Mesendoderm (in vitro differentiated cells): ENCODE measurements around the gene DPRX. TPM values are rescaled to one million over a fixed set of nuclear protein-coding genes. Genes with fewer than 3 reads are reported as not detected.
A peak's percentile ranks its signal among the peaks of the same experiment; 100 is the strongest.

ENCODE experiments used
- DNase-seq: peaks from one replicate; pipeline ENCODE4 v3.0.0; 2013
- H2AK5ac ChIP-seq: 2 replicates; pipeline ENCODE4 v1.6.1; 2013; ENCODE audit warnings: low read length, inconsistent platforms
- H2BK120ac ChIP-seq: 2 replicates; pipeline ENCODE4 v1.6.1; 2013; ENCODE audit warnings: low read depth, mild to moderate bottlenecking, low read length, moderate library complexity, mixed read lengths
- H2BK15ac ChIP-seq: replicated peaks from 2 replicates; pipeline ENCODE4 v1.6.1; 2013; ENCODE audit warnings: low read depth, mild to moderate bottlenecking, moderate library complexity
- H2BK5ac ChIP-seq: 2 replicates; pipeline ENCODE4 v1.6.1; 2013; ENCODE audit warnings: low read length, inconsistent platforms
- H3K18ac ChIP-seq: 2 replicates; pipeline ENCODE4 v1.6.1; 2013; ENCODE audit warnings: mild to moderate bottlenecking, low read length, mixed read lengths
- H3K23ac ChIP-seq: one replicate; pipeline ENCODE4 v1.6.1; 2013; ENCODE audit warnings: low read length
- H3K27ac ChIP-seq: 2 replicates; pipeline ENCODE4 v1.5.1; 2013; ENCODE audit warnings: low read depth, mild to moderate bottlenecking, inconsistent platforms, low read length, moderate library complexity
- H3K27me3 ChIP-seq: 2 replicates; pipeline ENCODE4 v1.6.1; 2013; ENCODE audit warnings: low read length, control low read depth, mild to moderate bottlenecking, inconsistent platforms; ENCODE audit not compliant: insufficient read depth, poor library complexity
- H3K36me3 ChIP-seq: 2 replicates; pipeline ENCODE4 v1.6.1; 2013; ENCODE audit warnings: low read length, inconsistent platforms; ENCODE audit not compliant: control insufficient read depth, insufficient read depth
- H3K4ac ChIP-seq: one replicate; pipeline ENCODE4 v1.6.1; 2013; ENCODE audit warnings: low read depth, mild to moderate bottlenecking, low read length, moderate library complexity
- H3K4me1 ChIP-seq: 2 replicates; pipeline ENCODE4 v1.6.1; 2013; ENCODE audit warnings: low read depth, low read length, inconsistent platforms; ENCODE audit not compliant: control insufficient read depth
- H3K4me2 ChIP-seq: 2 replicates; pipeline ENCODE4 v1.6.1; 2013; ENCODE audit warnings: low read length
- H3K4me3 ChIP-seq: 2 replicates; pipeline ENCODE4 v1.5.1; 2013; ENCODE audit warnings: mild to moderate bottlenecking, low read length
- H3K56ac ChIP-seq: one replicate; pipeline ENCODE4 v1.6.1; 2013; ENCODE audit warnings: low read length
- H3K79me1 ChIP-seq: 2 replicates; pipeline ENCODE4 v1.6.1; 2013; ENCODE audit warnings: low read length, inconsistent platforms
- H3K79me2 ChIP-seq: 2 replicates; pipeline ENCODE4 v1.6.1; 2013; ENCODE audit warnings: mild to moderate bottlenecking, low read length; ENCODE audit not compliant: control insufficient read depth, insufficient read depth
- H3K9ac ChIP-seq: 2 replicates; pipeline ENCODE4 v1.6.1; 2013; ENCODE audit warnings: low read length, inconsistent platforms
- H4K5ac ChIP-seq: one replicate; pipeline ENCODE4 v1.6.1; 2013; ENCODE audit warnings: low read length
- H4K8ac ChIP-seq: one replicate; pipeline ENCODE4 v1.6.1; 2013; ENCODE audit warnings: low read depth, mild to moderate bottlenecking, control low read depth, low read length, moderate library complexity
- WGBS: extraction: QIAGEN DNeasy Blood & Tissue Kit; methylation state at CpG from one replicate; pipeline ENCODE4 v1.1.7; 2013; ENCODE audit warnings: low lambda C conversion rate, missing lambda C conversion rate; ENCODE audit not compliant: insufficient coverage; ENCODE audit errors: extremely low coverage; 5-methylcytosine and 5-hydroxymethylcytosine counted together
- polyA plus RNA-seq, 2 experiments: library from polyadenylated mRNA; stranded (reverse); fragments of 200-250 nt; gene quantifications; one replicate each; pipeline ENCODE4 v1.2.3, GENCODE V29; 2013

Gene DPRX, protein sequence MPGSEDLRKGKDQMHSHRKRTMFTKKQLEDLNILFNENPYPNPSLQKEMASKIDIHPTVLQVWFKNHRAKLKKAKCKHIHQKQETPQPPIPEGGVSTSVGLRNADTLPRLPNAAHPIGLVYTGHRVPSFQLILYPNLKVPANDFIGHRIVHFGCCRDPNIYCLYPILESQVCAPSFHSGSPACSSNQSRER
- polyA plus RNA-seq (2013, experiment 1 of 2): not detected
- 0.13 TPM for polyA plus RNA-seq (2013, experiment 2 of 2)

DNA sequence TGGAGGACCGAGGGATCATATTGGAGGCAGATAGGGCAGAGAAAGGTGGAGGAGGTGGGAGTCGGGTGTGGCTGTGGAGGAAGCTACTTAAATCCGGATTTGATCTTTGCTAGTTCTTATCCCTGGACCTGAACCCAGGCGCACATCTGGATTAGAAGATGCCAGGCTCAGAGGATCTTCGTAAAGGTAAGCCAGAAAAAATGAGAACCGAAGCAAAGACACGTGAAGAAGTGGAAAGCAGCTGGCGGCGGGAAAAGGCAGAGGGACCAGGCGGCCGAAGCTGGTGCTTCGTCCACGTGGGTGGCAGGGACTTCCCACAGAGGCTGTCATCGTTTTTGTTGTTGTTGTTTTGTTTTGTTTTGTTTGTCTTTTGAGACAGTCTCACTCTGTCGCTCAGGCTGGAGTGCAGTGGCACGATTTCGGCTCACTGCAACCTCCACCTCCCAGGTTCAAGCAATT lies at the start of gene DPRX:
Gene DPRX (plus strand): TSS at position 51 of the 459 bp plus-strand sequence. CDS start 108 bp downstream, at position 159.
- H3K4me3 ChIP-seq: no peak within 1 kb of the TSS
- H3K27ac ChIP-seq: no peak within 1 kb of the TSS
- H3K27me3 ChIP-seq: no peaks in the 10 kb centered on the region
- no CpG with 5 or more reads among the region's 17 CpGs for WGBS
- H3K23ac ChIP-seq: no peak within 1 kb of the TSS
- no peak within 1 kb of the TSS for H2BK120ac ChIP-seq
- no peaks in the 10 kb centered on the region for H3K36me3 ChIP-seq
- no peak within 1 kb of the TSS for H4K5ac ChIP-seq
- no peak within 1 kb of the TSS for H4K8ac ChIP-seq
- H3K56ac ChIP-seq: no peak within 1 kb of the TSS
- H2BK5ac ChIP-seq: no peak within 1 kb of the TSS
- no peak within 1 kb of the TSS for H3K4ac ChIP-seq
- no peaks in the 10 kb centered on the region for H3K4me1 ChIP-seq
- H2AK5ac ChIP-seq: no peak within 1 kb of the TSS
- no peaks in the 10 kb centered on the region for H3K79me2 ChIP-seq
- no peak within 1 kb of the TSS for H3K18ac ChIP-seq
- no peak for DNase-seq
- no peaks in the 10 kb centered on the region for H3K79me1 ChIP-seq
- no peak within 1 kb of the TSS for H3K9ac ChIP-seq
- no peak within 1 kb of the TSS for H3K4me2 ChIP-seq
- H2BK15ac ChIP-seq: no peak within 1 kb of the TSS

DNA sequence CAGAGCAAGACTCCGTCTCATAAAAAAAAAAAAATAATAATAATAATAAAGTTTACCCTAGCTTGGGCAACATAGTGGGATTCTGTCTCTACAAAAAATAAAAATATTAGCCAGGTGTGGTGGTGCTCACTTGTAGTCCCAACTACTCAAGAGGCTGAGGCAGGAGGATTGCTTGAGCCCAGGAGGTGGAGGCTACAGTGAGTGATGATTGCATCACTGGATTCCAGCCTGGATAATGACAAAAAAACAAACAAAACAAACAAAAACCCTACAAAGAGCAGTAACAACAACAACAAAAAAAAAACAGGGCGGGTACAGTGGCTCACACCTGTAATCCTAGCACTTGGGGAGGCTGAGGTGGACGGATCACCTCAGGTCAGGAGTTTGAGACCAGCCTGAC lies 48.6 kb upstream of the DPRX start:
- no peak for DNase-seq
- Histone ChIP-seq H2AK5ac (no peak overlapping the region), H3K27ac (no peak overlapping the region), H2BK15ac (no peak overlapping the region), H3K27me3 (no peaks in the 10 kb centered on the region), H3K56ac (no peak overlapping the region), H3K4me1 (peaks cover 2% of the 10 kb centered on the region), H3K4me3 (no peak overlapping the region), H3K4ac (no peak overlapping the region), H3K79me2 (no peaks in the 10 kb centered on the region), H4K5ac (no peak overlapping the region), H2BK120ac (no peak overlapping the region), H3K18ac (no peak overlapping the region), H4K8ac (no peak overlapping the region), H3K36me3 (peaks cover 1% of the 10 kb centered on the region), H3K23ac (no peak overlapping the region), H3K9ac (no peak overlapping the region), H3K4me2 (no peak overlapping the region), H3K79me1 (no peaks in the 10 kb centered on the region), H2BK5ac (no peak overlapping the region)
- no CpG with 5 or more reads among the region's 3 CpGs for whole genome bisulfite sequencing

DNA sequence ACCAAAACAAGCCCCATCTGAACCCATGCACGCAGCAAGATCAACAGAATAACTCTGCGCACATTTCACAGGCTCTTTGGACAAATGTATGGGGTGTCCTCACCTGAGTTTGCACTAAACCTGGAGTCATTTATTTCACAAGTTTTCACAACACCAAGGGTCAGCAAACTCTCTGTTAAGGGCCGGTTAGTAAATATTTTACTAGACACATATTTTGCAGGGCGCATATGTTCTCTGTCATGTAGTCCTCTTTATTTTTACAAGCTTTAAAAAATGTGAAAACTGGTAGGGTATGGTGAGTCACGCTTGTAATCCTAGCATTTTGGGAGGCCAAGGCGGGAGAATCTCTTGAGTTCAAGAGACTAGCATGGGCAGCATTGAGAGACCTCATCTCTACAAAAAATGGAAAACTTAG lies 45.5 kb upstream of the DPRX start:
- no peak overlapping the region for H2BK120ac ChIP-seq
- H3K9ac ChIP-seq: no peak overlapping the region
- H3K18ac ChIP-seq: no peak overlapping the region
- H2BK5ac ChIP-seq: no peak overlapping the region
- no peaks in the 10 kb centered on the region for H3K27me3 ChIP-seq
- no peaks in the 10 kb centered on the region for H3K36me3 ChIP-seq
- H3K4me1 ChIP-seq: peaks cover 1% of the 10 kb centered on the region
- H3K79me2 ChIP-seq: no peaks in the 10 kb centered on the region
- H3K4ac ChIP-seq: no peak overlapping the region
- H4K8ac ChIP-seq: no peak overlapping the region
- no peak overlapping the region for H4K5ac ChIP-seq
- H3K23ac ChIP-seq: no peak overlapping the region
- H3K27ac ChIP-seq: no peak overlapping the region
- no peak overlapping the region for H2BK15ac ChIP-seq
- no peak overlapping the region for H2AK5ac ChIP-seq
- H3K56ac ChIP-seq: no peak overlapping the region
- H3K4me2 ChIP-seq: no peak overlapping the region
- WGBS: no CpG with 5 or more reads among the region's 6 CpGs
- no peak for DNase-seq
- H3K79me1 ChIP-seq: no peaks in the 10 kb centered on the region
- H3K4me3 ChIP-seq: no peak overlapping the region

DNA sequence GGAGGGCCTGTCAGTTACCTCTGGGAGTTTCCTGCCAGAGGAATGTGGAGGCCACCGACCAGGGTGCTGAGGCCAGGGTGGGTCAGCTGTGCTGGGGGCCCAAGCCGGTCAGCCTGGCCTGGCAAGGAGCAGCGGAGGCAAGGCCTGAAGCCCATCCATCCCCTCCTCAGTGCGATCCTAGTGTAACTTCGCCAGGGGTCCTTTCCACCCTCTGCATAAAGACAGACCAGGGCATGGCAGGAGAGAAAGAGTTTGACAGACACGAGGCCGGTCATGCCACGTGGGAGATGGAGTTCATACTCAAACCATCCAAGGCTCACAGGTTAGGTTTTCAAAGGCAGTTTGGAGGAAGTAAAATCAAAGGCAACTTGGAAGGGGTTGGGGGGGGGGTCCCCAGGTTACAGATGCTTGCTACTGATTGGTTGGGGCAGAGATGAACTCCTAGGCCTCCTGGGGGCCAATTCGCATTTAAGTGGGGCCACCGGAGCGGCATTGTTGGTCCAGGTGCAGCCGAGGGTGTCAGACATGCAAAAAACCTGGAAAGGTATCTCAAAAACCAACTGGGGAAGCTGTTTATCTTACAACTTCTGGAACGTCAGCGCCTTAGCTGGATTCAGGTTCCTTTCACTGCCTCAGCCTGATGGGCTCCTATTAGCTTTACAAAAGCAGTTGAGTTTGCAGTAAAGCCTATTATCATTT lies 36.8 kb upstream of the DPRX start:
- Histone ChIP-seq H3K56ac (peak overlapping the region; percentile 93), H3K4me2 (no peak overlapping the region), H3K79me1 (no peaks in the 10 kb centered on the region), H3K23ac (peak overlapping the region; percentile 56), H2AK5ac (peak overlapping the region; percentile 82), H2BK120ac (peak overlapping the region; percentile 48), H2BK5ac (peak overlapping the region; percentile 99), H2BK15ac (no peak overlapping the region), H3K27me3 (no peaks in the 10 kb centered on the region), H3K79me2 (no peaks in the 10 kb centered on the region), H3K9ac (peak overlapping the region; percentile 74), H4K8ac (no peak overlapping the region), H3K4ac (peak overlapping the region; percentile 91), H3K27ac (peak overlapping the region; percentile 100), H4K5ac (peak overlapping the region; percentile 47), H3K18ac (peak overlapping the region; percentile 97), H3K4me1 (peaks cover 11% of the 10 kb centered on the region), H3K4me3 (no peak overlapping the region), H3K36me3 (no peaks in the 10 kb centered on the region)
- no CpG with 5 or more reads among the region's 14 CpGs for WGBS
- DNase-seq: peak; percentile 87

DNA sequence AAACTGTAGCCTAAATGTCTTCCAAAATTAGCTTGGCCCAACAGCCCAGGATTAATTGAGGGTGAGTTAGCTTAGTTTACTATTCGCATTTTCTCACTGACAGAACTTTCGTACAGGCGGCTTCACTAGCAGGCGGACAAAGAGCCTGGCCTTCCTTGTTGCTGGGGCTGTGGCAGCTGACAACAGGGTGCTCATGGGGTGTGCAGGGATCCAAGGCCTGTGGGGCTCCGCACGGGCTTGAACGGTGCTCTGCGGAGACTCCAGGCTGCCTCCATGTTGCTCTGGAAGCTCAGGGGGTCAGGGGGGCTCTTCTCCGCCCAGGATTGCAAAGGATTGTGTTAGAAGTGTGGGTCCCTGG lies 36.3 kb upstream of the DPRX start:
- Histone ChIP-seq H3K9ac (peak overlapping the region; percentile 74), H3K4me2 (no peak overlapping the region), H3K79me2 (no peaks in the 10 kb centered on the region), H3K23ac (peak overlapping the region; percentile 3), H3K36me3 (no peaks in the 10 kb centered on the region), H3K4me1 (peaks cover 11% of the 10 kb centered on the region), H4K5ac (peak overlapping the region; percentile 81), H4K8ac (no peak overlapping the region), H3K4me3 (no peak overlapping the region), H3K18ac (peak overlapping the region; percentile 97), H3K27me3 (no peaks in the 10 kb centered on the region), H3K56ac (peak overlapping the region; percentile 93), H2BK15ac (no peak overlapping the region), H2BK5ac (peak overlapping the region; percentile 99), H2AK5ac (peak overlapping the region; percentile 96), H3K4ac (peak overlapping the region; percentile 98), H3K27ac (peak overlapping the region; percentile 100), H2BK120ac (peak overlapping the region; percentile 98), H3K79me1 (no peaks in the 10 kb centered on the region)
- DNase-seq: no peak
- WGBS: no CpG with 5 or more reads among the region's 9 CpGs
